Spinal cord (tissue), 10 donors: ENCODE data around the gene SNX27. TPM values are rescaled to one million over a fixed set of nuclear protein-coding genes. Genes with fewer than 3 reads are reported as not detected.
A peak's percentile ranks its signal among the peaks of the same experiment; 100 is the strongest.
"Not testable (repeated sequence)": the region's sequence is repeated elsewhere in the genome, so short reads cannot be mapped to it uniquely, and the experiment has no call there.

ENCODE experiments used
- DNase-seq, 6 donors: peaks; one replicate each; pipeline versions ENCODE4 v3.0.0 to v3.0.0-alpha.2; 2013 to 2015; ENCODE audit warnings: low spot score in 6 of 6, low read depth in 4 of 6
- H3K27ac ChIP-seq: one replicate; pipeline ENCODE4 v1.5.1; 2013; ENCODE audit warnings: low read depth, low read length, control low read depth
- H3K27me3 ChIP-seq: one replicate; pipeline ENCODE4 v1.6.1; 2013; ENCODE audit warnings: low read length; ENCODE audit not compliant: control insufficient read depth, insufficient read depth
- H3K36me3 ChIP-seq: one replicate; pipeline ENCODE4 v1.6.1; 2013; ENCODE audit warnings: low read length; ENCODE audit not compliant: control insufficient read depth, insufficient read depth
- H3K4me1 ChIP-seq: one replicate; pipeline ENCODE4 v1.6.1; 2013; ENCODE audit warnings: low read length; ENCODE audit not compliant: control insufficient read depth, insufficient read depth
- H3K4me3 ChIP-seq: one replicate; pipeline ENCODE4 v1.5.1; 2013; ENCODE audit warnings: low read depth, low read length, control low read depth
- H3K9me3 ChIP-seq: one replicate; pipeline ENCODE4 v1.6.1; 2013; ENCODE audit warnings: low read length; ENCODE audit not compliant: control insufficient read depth, insufficient read depth
- WGBS: methylation state at CpG from one replicate; pipeline ENCODE4 v1.1.5; 2013; ENCODE audit warnings: missing lambda C conversion rate; ENCODE audit not compliant: insufficient coverage; 5-methylcytosine and 5-hydroxymethylcytosine counted together
- polyA plus RNA-seq, 2 donors: library from polyadenylated mRNA; unstranded; fragments of 120-200 nt; gene quantifications; one replicate each; pipeline ENCODE4 v1.2.1, GENCODE V29; 2013; ENCODE audit not compliant: insufficient read length in 2 of 2
- total RNA-seq, 2 donors: library from RNA; depleted of rRNA in 1 of 2; stranded (reverse); fragments of 120-200 nt in 1 of 2; fragments of >200 nt in 1 of 2; gene quantifications; one replicate each; pipeline versions ENCODE4 v1.2.3 to v1.2.4, GENCODE V29; 2013 to 2014
- donor health status: healthy.

Gene SNX27
- total and polyA plus RNA-seq, 4 donors: 33.1 to 77.1 (median 47.8) TPM

DNA sequence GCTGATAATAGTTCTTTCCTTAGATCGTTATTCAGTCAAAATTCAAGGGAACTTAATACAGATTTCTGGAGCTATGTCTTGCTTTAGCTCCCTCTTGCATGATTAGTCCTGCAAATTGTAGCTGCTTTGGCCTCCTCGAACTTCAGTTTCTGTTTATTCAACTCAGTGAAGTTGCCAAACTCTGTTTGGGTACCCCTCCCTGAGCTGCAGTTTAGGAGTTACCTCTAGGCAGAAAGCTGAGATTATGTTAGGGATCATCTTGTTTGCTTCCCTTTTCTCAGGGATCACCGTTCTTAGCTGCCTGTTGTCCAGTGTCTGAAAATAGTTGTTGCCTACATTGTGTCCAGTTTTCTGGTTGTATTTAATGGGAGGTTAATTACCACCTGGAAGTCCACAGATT lies 43.5 kb downstream of the SNX27 start:
- H3K4me3 ChIP-seq: no peak overlapping the region
- peaks cover 10% of the 10 kb centered on the region for H3K36me3 ChIP-seq
- WGBS: 100% methylated on average over 2 of the region's 3 CpGs
- H3K27ac ChIP-seq: no peak overlapping the region
- DNase-seq: no peak
- no peaks in the 10 kb centered on the region for H3K4me1 ChIP-seq
- H3K27me3 ChIP-seq: no peaks in the 10 kb centered on the region
- H3K9me3 ChIP-seq: no peaks in the 10 kb centered on the region

DNA sequence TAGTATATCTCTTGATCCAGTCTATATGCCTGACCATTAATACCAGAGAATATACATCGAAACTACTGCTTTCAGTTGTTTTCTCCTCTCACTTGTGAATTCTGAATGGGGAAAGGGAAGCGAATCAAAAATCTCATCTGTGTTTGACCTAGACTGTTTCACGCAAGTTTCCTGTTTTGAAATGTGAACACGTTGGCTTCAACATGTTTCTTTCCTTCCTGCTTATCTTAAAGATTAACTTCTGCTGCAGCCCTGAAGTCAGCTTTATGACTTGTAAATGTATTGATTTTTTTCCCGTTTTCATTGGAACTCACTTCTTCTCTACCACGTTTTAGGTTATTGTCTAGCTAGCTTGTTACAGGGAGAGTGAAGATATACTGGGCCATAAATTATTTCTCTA lies 49.9 kb downstream of the SNX27 start:
- WGBS: no CpG with 5 or more reads among the region's 6 CpGs

GRCh38 chr1:151668090-151668489 lies 56.2 kb downstream of the SNX27 start:
- no peaks in the 10 kb centered on the region for H3K9me3 ChIP-seq
- H3K27ac ChIP-seq: no peak overlapping the region
- no peak overlapping the region for H3K4me3 ChIP-seq
- peaks cover 9% of the 10 kb centered on the region for H3K36me3 ChIP-seq
- no peak for DNase-seq
- H3K27me3 ChIP-seq: no peaks in the 10 kb centered on the region
- no peaks in the 10 kb centered on the region for H3K4me1 ChIP-seq
- no CpG with 5 or more reads among the region's 3 CpGs for WGBS

More for the DNA sequence above, 49.9 kb downstream of the SNX27 start:
- H3K27me3 ChIP-seq: no peaks in the 10 kb centered on the region
- no peaks in the 10 kb centered on the region for H3K9me3 ChIP-seq
- peaks cover 15% of the 10 kb centered on the region for H3K36me3 ChIP-seq
- DNase-seq: no peak
- no peaks in the 10 kb centered on the region for H3K4me1 ChIP-seq
- no peak overlapping the region for H3K27ac ChIP-seq
- H3K4me3 ChIP-seq: no peak overlapping the region

- no CpG with 5 or more reads among the region's 2 CpGs for WGBS
- DNase-seq, H3K27me3 ChIP-seq, H3K4me1 ChIP-seq, H3K4me3 ChIP-seq, H3K9me3 ChIP-seq, H3K36me3 ChIP-seq, H3K27ac ChIP-seq: not testable (repeated sequence)
Measured at GRCh38 chr1:151670036-151670675, 58.3 kb downstream of the SNX27 start.

DNA sequence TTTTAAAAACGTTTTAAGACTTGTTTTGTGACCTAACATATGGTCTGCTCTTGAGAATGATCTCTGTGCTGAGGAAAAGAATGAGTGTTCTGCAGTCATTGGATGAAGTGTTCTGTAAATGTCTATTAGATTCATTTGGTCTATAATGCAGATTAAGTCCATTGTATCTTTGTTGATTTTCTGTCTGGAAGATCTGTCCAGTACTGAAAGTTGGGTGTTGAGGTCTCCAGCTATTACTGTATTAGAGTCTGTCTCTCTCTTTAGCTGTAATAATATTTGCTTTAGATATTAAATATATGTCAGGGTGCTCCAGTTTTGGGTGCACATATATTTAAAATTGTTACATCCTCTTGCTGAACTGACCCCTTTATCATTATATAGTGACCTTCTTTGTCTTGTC lies 61.6 kb downstream of the SNX27 start:
- H3K36me3 ChIP-seq: peaks cover 7% of the 10 kb centered on the region
- H3K27ac ChIP-seq: no peak overlapping the region
- no peak for DNase-seq
- no peaks in the 10 kb centered on the region for H3K27me3 ChIP-seq
- no peak overlapping the region for H3K4me3 ChIP-seq
- no peaks in the 10 kb centered on the region for H3K9me3 ChIP-seq
- no peaks in the 10 kb centered on the region for H3K4me1 ChIP-seq
- WGBS: no CpG with 5 or more reads among the region's 1 CpG

- no peak overlapping the region for H3K4me3 ChIP-seq
- DNase-seq: no peak
- H3K4me1 ChIP-seq: no peaks in the 10 kb centered on the region
- peaks cover 13% of the 10 kb centered on the region for H3K36me3 ChIP-seq
- WGBS: no CpG with 5 or more reads among the region's 4 CpGs
- H3K27me3 ChIP-seq: no peaks in the 10 kb centered on the region
- H3K27ac ChIP-seq: no peak overlapping the region
- no peaks in the 10 kb centered on the region for H3K9me3 ChIP-seq
Measured at GRCh38 chr1:151680391-151680790, 68.5 kb downstream of the SNX27 start.

DNA sequence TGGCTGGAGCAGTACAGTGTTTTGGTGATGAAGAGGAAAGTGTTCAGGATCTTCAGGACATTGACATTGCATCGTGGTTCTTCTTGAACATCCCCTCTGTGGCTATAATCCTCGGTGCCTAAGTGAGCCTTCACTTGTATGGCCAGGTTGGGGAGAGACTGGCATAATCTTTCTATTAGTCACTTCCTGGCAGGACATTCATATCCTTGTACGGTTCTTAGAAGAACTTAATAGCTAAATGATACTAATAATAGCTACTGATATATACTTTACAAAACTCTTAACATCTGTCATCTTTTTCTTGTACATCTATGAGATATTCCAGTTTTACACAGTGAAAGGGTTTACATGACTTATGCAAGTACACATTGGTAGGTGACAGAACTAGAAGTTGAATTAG lies 69.0 kb downstream of the SNX27 start:
- H3K4me1 ChIP-seq: no peaks in the 10 kb centered on the region
- H3K27ac ChIP-seq: no peak overlapping the region
- DNase-seq: no peak
- peaks cover 15% of the 10 kb centered on the region for H3K36me3 ChIP-seq
- WGBS: no CpG with 5 or more reads among the region's 3 CpGs
- no peak overlapping the region for H3K4me3 ChIP-seq
- no peaks in the 10 kb centered on the region for H3K9me3 ChIP-seq
- no peaks in the 10 kb centered on the region for H3K27me3 ChIP-seq

DNA sequence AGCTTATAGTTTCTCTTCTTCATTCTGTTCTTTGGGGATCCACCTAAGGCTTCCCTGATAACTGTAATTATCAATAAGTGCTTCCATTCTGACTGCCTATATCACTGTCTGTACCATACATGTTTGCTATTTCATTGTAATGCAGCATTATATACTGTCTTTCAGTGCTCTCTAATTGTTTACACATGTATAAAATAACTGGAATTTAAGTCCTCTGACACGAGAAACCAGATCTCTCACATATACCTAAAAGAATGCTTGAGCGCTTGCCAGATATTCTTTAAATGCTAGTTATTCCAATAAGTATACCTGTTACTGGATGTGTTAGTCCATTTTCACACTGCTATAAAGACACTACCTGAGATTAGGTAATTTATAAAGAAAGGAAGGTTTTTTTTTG lies 70.1 kb downstream of the SNX27 start:
- WGBS: no CpG with 5 or more reads among the region's 2 CpGs
- peaks cover 15% of the 10 kb centered on the region for H3K36me3 ChIP-seq
- H3K27me3 ChIP-seq: no peaks in the 10 kb centered on the region
- H3K4me3 ChIP-seq: no peak overlapping the region
- no peaks in the 10 kb centered on the region for H3K9me3 ChIP-seq
- H3K27ac ChIP-seq: no peak overlapping the region
- H3K4me1 ChIP-seq: no peaks in the 10 kb centered on the region
- no peak for DNase-seq

- not testable (repeated sequence) for H3K9me3 ChIP-seq, H3K27me3 ChIP-seq, H3K27ac ChIP-seq, DNase-seq, H3K4me3 ChIP-seq, H3K4me1 ChIP-seq
- WGBS: 100% methylated on average over 3 of the region's 7 CpGs
- H3K36me3 ChIP-seq: peaks cover 17% of the 10 kb centered on the region
Measured at GRCh38 chr1:151682901-151683300, 71.1 kb downstream of the SNX27 start.

- H3K36me3 ChIP-seq: peaks cover 17% of the 10 kb centered on the region
- DNase-seq: peak in 1 of 6 donors; percentile 21
- WGBS: no CpG with 5 or more reads among the region's 2 CpGs
- H3K9me3 ChIP-seq: no peaks in the 10 kb centered on the region
- no peak overlapping the region for H3K4me3 ChIP-seq
- H3K27ac ChIP-seq: no peak overlapping the region
- H3K27me3 ChIP-seq: no peaks in the 10 kb centered on the region
- H3K4me1 ChIP-seq: no peaks in the 10 kb centered on the region
Measured at GRCh38 chr1:151684128-151684527, 72.3 kb downstream of the SNX27 start.
